Measurements from ENCODE around the gene ELAC1.
"Not testable (repeated sequence)": the region's sequence is repeated elsewhere in the genome, so short reads cannot be mapped to it uniquely, and the experiment has no call there.

The ELAC1 gene, protein sequence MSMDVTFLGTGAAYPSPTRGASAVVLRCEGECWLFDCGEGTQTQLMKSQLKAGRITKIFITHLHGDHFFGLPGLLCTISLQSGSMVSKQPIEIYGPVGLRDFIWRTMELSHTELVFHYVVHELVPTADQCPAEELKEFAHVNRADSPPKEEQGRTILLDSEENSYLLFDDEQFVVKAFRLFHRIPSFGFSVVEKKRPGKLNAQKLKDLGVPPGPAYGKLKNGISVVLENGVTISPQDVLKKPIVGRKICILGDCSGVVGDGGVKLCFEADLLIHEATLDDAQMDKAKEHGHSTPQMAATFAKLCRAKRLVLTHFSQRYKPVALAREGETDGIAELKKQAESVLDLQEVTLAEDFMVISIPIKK

DNA sequence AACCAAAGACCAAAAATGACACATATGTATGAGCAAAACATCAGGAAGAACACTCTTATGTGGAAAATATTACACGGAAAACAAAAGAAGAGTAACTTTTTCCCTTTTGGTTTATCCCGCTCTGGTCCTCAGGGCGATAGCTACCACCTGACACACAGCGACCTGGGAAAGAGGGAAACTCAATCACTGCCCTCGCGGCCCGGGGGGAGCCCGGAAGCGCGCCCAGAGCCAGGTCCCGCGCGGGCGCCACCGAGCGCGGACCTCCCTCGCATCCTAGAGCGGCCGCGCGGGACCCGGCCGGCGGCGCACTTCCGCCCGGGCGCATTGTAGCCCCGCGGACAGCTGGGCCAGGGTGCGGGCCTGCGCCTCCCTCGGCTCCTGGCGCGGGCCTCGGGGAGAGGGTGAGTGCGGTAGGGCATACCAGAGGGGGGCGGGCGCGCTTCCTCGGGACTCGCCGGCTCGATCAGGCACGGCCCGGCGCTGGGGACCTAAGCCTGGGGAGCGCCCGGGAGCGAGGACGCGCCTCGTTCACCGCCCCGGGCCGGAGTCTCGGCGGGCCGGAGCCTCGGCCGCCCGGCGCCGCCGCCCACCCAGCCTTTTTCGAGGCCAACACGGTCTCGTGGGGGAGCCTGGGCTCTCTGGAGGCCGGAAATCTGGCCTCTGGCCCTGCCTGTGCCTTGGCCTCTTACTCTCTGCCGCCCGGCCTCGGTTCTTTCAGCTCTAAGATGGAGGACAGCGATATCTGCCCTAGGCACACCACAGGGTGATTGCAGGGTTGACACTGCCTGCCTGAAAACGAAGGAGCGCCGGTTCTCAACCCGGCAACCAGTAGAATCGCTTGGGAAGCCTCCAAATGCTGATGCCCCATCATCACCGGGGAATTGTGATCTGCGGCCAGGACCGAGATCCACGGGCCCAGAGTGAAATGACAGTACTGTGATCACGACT, at the start of gene ELAC1:
TSS of gene ELAC1 (plus strand) at position 327 of the 948 bp plus-strand sequence. CDS start 6,365 bp downstream, outside the sequence.
- DNase-seq = peak; percentile 79

DNA sequence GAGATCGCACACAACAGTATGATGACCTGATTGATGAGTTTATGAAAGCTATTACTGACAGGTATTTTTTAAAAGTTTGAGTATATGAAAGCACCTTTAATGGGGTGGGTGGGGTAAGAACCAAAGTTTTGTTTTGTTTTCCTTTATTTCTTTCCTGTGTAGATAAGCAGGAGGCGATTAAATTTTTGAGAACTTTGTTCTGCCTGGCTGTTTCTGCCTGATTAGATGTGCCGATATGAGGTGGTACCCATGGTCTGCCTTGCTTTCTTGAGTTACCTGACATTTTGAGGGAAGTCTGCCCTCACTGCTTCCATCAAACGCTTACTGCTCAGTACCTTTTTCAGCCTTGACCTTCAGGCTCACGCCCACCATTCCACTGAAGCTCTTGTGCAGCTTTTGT, 49.7 kb upstream of the ELAC1 start:
- DNase-seq = no peak

DNA sequence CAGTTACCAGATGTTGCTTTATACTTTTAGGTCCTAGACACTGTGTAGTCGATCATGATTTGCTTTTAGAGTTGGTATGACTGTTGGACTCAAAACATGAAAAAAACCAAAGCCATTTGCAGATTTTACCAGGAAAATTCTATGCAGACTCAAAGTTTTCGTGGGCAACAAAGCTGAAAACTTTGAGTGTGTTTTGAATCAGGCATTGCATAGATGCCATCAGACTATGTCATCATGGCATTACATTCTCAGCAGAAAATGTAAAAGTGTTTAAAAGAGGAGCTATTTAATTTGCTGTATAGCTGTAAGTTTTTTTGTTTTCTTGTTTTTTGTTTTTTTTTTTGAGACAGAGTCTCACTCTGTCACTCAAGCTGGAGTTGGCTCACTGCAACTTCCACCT, 43.5 kb upstream of the ELAC1 start:
- DNase-seq = no peak

DNA sequence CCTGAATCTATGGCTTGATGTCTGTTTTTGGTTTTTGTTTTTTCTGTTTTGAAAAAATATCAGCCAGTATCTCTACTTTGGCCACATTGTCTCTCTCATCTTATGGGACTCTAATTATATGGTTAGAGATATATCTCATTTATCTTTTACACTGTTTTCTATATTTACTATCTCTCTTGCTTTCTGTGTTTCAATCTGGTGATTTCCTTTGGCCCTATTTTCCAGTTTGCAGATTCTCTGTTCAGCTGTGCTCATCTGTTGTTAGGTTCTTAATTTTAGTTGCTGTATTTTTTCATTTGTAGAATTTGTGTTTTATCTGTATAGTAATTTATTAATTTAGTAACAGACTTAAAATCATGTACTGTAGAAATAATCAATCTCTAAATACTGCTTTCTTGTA, 41.3 kb upstream of the ELAC1 start:
- no peak for DNase-seq

DNA sequence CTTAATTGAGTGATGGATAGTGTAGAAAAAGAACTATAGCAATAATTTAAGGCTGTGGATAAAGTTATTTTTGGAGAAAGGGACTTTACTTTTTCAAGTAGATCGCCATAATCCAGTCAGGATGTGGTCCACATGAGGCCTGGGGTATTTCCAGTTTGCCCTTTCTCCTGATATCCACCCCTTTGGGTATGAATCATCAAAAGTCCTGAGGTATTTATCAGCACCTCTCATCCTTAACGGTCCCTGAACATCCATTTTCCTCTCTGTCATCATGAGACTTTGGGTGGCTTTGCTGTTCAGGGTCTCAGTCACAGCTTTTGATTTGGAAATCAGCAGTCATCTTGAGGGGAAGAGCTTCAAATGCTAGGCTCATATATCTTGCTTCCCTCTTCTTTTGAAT, 39.3 kb upstream of the ELAC1 start:
- no peak for DNase-seq

DNA sequence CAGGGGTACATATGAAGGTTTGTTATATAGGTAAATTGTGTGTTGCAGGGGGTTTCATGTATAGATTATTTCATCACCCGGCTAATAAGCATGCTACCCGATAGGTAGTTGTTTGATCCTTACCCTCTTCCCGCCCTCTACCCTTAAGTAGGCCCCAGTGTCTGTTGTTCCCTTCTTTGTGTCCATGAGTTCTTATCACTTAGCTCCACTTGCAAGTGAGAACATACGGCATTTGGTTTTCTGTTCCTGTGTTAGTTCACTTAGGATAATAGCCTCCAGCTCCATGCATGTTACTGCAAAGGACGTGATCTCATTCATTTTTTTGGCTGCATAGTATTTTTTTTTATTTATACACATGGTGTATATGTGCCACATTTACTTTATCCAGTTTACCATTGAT, 34.2 kb upstream of the ELAC1 start:
- no peak for DNase-seq

DNA sequence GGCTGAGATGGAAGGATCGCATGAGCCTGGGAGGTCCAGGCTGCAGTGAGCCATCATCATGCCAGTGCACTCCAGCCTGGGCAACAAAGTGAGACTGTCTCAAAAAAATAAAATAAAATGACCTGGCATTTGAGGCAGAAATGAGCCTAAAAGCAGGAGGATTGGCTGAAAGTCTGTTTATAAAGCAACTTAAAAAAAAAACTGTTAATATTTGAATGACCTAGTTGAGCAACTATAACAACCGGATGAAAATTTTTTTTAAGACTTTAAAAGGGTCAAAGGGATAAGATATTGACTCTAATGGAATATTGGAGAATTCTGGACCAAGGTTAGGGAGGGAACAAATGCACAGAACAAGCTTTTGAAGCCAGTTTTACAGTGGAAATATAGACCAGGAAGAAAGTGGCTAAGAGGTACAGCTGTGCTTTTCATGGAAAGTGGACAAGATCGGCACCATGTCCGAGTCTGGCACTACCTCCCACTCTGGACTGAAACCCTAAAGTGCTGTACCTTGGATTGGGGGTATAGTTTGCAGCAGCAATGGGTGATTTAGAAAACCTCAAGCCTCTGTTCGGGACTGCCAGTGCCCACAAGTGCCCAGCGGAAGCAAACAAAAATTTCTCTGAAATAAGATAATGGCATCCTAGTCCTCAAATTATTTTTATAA, 33.2 kb upstream of the ELAC1 start:
- DNase-seq = no peak

DNA sequence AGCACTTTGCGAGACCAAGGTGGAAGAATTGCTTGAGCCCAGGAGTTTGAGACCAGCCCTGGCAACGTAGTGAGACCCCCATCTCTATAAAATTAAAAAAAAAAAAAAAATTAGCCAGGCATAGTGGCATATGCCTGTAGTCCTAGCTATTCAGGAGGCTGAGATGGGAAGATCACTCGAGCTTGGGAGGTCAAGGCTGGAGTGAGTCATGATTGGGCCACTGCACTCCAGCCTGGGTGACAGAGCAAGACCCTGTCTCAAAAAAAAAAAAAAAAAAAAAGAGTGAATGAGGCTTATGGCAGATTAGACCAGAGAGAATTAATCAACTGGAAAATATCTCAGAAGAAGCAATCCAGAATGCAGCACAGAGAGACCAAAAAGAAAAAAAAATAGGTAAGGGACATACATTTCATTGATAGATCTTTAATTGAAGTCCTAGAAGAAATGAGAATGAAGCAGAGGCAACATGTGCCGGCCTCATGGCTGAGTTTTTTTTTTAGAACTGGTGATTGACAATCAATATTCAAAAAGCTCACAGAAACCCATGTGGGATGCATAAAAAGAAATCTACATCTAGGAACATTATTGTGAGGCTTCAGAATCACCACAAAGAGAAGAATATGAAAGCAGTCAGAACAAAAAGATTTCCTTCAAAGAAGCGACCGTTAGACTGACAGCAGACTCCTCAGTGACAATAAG, 32.2 kb upstream of the ELAC1 start:
- DNase-seq = no peak

DNA sequence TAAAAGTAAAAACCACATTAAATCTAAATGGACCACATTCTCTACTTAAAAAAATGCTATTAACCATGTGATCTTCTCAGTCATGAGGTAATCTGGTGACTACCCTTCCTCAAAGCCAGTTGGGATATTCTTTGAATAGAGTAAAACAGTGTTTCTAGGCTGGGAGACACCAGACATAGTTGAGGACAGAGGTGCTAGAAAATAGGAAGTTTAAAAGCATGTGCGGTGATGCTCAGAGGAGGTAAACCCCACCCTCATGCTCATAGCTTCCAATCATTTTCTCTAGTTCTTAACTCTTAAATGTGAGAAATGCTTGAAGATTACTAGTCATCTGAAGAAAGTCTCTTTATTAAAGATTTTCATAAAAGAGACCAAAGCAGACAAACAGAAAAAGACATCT, 30.7 kb upstream of the ELAC1 start:
- DNase-seq = peak; percentile 2

DNA sequence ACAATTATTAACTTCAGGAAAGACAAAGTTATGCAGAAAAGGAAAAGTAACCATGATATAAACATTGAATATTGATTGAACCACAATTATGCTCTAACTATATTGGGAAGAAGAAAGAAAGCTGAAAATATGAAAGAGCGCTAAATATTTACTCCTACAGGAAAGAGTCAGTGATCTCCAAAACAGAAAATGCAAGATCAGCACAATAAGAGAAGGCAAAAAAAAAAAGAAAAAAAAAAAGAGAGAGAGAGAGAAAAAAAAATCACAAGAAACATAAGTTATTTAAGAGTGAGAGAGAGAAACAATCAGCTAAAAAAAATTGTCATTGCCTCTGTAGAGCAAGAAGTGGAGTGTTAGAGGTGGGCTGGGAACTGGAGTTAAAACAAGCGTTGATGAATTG, 28.9 kb upstream of the ELAC1 start:
- no peak for DNase-seq

DNA sequence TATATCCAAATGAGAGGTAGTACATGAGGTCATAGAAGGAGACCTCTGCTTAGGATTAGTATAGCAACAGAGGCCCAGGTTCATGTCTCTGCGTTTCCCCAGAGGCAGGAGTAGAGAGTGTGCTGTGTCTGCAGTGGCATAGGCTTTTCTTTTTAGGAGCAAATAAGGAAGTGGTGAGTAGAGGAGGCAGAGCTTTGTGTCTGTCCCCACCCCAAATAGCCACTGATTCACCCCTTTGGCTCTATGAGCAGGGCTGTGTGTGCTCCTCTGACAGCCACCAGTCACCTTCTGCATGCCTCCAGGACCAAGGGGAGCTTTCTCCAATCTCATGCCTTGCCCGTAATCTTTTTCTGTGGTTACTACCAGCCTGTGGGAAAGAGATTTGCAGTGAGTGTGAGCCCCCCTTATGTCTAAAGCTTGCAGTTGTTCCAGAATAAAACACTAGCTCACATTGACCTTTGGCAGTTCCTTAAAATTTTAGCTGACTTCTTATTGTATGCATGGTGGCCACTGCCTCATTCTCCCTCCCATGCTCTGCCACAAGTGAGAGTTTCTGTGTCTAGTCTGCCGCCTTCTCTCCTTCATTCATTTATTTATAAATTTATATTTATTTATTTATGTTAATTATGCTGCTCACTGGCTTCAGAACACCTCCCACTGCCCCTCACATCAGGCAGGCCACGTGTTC, 23.5 kb upstream of the ELAC1 start:
- DNase-seq = peak; percentile 57

DNA sequence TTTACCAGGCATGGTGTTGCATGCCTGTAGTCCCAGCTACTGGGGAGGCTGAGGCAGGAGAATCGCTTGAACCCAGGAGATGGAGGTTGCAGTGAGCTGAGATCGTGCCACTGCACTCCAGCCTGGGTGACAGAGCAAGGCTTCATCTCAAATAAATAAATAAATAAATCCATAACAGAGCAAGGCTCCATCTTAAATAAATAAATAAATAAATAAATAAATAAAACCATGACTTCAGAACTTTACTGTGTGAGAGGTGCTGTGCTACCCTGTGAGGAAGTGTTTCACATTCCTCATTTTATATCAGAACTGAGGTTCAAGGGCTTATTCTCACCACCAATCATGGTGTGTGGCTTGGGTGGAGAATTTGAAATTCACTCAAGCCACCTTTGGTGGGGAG, 21.9 kb upstream of the ELAC1 start:
- DNase-seq = not testable (repeated sequence)

DNA sequence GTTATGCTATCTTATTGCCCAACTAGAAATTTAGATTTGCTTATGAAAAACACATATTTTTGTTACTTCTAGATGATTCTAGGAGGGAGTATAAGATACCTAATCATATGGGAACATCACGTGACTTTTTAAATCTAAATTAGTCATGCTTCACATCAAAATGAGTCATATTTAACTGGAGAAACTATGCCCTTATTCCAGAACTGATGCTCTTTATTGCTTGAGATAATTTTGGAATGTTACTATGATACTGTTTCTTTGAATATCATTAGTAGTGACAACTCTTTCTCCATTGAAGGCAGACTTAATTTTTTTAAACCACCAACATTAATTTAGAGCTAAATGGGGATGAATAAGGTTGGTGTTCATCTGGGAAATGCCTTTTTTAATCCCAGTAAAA, 19.9 kb upstream of the ELAC1 start:
- no peak for DNase-seq

DNA sequence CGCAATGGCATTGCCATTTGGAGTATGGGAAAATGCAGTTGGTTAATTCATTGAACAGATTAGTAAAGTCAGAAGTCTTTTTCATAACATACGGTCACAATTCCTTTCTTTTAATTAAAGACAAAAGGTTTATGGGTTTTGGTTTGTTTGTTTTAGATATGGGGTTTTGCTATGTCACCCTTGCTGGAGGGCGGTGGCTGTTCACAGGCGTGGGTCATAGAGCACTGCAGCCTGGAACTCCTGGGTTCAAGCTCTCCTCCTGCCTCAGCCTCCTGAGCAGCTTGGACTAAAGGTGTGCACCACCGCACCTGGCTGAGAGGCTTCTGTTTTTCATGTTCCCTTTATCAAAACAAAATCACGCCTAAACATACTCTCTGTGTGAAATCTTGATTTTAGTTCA, 18.7 kb upstream of the ELAC1 start:
- DNase-seq = no peak

DNA sequence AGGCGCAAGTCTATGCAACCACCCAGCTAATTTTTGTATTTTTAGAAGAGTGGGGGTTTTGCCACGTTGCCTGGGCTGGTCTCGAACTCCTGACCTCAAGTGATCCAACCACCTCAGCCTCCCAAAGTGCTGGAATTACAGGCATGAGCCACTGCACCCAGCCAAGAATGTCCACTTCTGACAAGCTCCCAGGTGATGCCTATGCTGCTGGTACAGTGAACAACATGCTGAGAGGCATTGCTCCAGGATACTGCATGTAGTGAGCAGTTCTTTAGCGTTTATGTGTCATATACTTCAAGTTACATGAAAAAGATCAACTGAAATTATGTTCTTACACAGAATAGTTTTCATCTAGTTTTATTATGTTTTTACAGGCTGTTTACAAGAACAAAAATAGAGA, 17.2 kb upstream of the ELAC1 start:
- no peak for DNase-seq

DNA sequence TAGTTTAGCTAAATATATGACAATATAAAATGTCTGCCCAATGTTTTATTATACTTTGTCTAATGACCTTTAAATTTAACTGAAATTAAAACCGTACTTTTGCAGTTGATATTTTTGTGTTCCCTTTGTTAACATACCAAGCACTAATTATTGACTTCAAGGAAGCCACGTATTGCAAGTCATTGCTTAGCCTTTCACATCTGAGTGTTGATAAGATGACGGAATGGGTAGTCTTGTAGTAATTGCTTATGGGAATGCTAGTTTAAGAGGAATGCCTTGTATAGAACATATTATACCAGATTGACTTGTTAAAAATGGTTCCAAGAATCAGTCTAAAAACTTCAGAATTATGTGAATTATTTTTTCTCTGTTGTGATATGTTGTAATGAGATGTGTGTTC, 14.0 kb upstream of the ELAC1 start:
- no peak for DNase-seq

DNA sequence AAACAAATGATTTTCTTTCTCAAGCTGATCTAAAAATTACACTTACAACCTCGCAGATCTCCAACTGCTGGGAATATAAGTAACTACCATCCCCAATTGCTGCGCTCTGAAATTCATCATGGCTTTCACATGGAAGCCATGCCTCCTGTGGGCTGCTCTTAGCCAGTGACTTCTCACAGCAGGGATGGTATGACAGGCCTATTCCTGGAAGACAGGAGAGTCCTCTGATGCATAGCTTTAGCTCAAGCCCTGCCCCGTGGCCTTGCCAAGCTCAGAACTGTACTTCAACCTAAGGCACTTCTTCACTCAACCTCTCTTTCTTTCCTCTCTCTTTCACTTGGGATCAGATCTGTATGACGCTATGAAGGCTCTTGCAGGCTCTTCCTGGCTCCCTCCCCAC, 12.6 kb upstream of the ELAC1 start:
- no peak for DNase-seq

DNA sequence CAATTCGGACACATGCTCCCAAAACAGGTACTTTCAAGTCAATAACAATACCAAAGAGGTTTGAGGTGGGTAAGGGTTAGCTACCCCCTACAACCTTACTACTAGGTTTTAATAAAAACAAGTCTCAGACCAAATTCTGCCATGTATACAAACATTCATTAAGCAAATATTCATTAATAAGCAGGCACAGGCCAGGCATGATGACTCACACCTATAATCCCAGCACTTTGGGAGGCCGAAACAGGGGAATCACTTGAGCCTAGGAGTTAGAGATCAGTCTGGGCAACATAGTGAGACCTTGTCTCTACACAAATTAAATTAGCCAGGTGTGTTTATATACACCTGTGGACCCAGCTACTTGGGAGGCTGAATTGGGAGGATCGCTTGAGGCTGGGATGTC, 11.7 kb upstream of the ELAC1 start:
- DNase-seq = no peak

DNA sequence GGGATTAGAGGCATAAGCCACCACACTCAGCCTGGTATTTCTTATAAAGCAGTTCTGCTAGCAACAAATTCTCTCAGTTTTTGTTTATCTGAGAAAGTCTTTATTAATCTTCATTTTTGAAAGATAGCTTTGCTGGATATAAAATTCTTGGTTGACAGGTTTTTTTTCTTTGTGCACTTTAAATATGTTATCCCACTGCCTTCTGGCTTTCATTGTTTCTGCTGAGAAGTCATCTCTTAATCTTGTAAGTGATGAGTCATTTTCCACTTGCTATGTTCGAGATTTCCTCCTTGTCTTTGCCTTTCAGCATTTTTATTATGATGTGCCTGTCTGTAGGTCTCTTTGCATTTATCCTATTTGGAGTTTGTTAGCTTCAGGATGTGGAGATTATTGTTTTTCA, 5.9 kb upstream of the ELAC1 start:
- no peak for DNase-seq

DNA sequence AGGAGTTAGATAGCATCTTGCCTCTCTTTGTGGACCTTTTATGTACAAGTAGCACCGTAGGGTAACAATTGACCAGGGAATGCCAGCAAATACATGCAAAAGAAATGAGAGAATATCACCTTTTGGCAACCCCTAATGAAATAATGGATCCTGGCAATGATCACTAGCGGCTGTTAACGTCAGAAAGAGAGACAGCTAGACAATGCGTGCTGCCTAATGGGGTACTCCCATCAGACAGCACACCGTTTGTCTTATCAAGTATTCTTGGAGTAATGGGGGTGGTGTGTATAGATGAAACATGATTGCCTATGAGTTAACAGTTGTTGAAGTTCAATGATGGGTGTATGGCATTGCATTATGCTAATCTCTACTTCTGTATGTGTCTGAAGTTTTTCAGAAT, 1.6 kb downstream of the ELAC1 start:
- DNase-seq = no peak

DNA sequence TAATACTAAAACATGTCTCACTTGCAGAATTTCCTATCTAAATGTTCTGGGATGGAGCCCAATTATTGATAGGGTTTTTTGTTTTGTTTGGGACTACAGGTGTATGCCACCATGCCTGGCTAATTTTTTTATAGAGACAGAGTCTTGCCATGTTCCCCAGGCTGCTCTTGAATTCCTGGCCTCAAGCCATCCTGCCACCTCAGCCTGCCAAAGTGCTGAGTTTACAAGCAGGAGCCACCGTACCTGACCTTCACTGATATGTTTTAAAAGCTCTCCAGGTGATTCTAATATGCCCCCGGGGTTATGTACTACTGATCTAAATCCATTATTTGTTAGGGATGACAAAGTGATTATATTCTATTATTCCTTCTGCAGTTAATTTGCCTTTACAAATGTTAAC, 2.2 kb downstream of the ELAC1 start:
- DNase-seq = no peak

DNA sequence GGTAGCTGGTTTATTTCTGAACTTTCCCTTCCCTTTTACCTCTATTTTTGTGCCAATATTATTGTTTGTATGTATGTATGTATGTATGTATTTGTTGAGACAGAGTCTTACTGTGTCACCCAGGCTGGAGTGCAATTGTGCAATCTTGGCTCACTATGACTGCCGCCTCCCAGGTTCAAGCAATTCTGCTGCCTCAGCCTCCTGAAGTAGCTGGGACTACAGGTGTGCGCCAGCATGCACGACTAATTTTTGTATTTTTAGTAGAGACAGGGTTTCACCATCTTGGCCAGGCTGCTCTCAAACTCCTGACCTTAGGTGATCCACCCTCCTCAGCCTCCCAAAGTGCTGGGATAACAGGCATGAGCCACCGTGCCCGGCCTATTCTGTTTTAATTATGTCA, 4.6 kb downstream of the ELAC1 start:
- DNase-seq = peak; percentile 34
